GM18502 (cell line): ENCODE results near the gene MEGF6.

ENCODE experiments used
- ATAC-seq: cut with Tn5 transposase; IDR thresholded peaks from one replicate; pipeline ENCODE4 v1.9.1; 2021; ENCODE audit warnings: mild to moderate bottlenecking; ENCODE audit not compliant: unreplicated experiment, poor library complexity

The MEGF6 gene

DNA sequence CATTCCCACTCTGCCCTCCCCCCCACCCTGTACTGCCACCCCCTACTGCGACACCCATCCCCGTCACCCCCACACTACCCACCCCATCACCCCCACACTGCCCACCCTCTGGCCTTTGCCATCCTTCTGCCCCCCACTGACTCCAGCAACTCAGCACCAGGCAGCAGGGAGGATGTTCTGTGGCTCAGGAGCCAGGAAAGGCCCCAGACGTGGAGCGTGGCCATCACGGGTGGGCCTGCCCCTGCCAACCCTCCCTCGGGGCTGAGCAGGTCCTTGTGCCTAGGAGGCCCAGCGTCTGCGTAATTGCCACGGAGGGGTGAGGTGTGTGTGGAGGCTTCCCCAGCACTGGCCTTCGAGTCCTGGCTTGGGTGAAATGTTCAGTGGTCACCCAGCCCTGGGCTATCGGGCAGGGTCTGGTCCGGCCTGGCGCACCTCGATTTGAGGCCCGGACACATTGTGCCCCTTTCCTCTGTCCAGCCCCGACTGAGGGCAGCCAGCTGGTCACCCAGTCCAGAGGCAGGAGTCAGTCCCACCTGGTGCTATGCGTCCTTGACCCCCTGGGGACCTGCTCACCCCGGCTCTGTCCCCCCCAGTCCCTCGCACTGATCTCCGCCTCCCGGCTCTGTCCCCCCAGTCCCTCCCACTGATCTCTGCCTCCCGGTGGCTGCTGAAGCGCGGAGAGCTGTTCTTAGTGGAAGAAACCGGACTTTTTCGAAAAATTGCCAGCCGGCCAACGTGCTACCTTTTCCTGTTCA, 133.9 kb downstream of the MEGF6 start:
- no peak for ATAC-seq

DNA sequence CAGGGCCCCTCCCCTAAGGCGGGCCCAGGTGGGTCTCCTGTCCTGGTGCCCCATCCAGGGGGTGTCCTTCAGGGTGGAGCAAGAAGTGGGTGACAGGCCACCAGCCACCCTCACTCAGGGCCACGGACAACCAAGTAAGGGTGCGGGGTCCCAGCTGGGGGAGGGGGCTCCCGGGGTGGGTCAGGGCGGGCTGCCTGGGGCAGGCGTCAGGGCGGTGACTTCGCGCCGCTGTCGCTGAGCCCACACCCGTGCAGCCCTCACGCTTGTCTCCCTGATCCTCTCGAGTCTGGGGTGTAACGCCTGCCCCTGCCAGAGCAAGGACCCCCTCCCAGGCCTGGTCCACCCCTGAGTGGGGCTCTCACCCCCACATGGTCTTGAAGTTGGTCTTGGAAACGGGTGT, 134.6 kb downstream of the MEGF6 start:
- ATAC-seq, result no peak

DNA sequence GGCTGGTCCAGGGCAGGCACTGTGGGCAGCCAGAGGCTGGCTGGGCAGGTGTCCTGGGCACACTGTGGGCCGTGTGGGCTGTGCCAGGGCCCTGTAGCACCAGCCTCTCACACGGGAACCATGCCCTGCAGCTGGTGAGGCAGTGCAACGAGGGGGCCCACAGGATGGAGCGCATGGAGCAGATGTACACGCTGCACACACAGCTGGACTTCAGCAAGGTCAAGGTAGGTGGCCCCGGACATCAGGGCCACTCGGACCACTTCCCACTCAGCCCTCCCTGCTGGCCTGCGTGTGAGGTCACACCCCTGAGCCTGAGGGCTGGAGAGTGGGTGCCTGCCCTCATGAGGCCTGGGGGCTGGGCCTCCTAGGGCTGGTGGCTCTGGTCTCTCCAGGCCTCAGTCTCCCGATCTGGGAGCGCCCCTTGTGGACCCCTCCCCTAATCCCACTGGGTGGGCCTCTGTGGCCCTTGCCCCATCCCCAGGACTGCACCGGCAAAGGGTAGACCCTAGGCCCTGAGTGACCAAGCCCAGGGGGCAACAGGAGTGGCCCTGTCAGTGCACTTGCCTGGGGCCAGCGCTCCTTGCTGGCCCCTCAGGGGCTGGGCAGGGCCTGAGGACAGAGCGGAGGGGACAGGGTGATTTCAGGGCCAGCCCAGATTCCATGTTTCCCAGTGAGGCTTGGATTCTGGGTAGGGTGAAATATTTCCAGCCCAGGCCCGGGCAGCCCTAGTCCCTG, 135.3 kb downstream of the MEGF6 start:
- no peak for ATAC-seq

DNA sequence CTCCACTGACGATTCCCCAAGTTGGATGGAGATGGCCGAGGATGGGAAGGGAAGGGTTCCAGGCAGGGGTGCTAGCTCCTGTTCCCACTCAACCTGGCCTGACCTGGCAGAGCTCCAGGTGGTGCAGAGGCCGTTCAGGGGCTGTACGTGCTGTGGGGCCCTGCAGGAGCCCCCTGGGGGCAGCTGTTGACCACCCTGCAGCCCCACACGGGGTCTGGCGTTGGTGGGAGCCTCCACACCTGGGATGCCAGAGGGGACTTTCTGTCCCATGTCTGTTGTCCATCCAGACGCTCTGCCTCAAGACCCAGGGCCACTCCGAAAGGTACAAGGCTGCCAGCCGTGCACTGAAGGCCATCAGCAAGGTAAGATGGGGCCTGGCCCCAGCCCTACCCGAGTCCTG, 136.9 kb downstream of the MEGF6 start:
- no peak for ATAC-seq

DNA sequence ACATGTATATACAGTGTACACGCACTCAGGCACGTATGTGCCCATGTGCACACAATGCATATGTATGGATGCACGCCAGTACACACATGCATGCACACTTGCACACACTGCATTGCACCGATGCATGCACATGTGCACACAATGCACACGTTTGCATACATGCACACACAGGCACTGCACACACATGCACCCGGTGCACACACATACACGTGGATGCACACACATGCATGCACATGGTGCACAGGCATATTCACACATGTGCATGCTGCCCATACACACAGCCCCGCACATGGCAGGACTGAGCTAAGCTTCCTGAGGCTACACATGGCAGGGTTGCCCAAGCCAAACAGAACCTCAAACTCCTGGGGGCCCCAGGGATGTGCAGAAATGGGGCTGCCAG, 137.3 kb downstream of the MEGF6 start:
- no peak for ATAC-seq

DNA sequence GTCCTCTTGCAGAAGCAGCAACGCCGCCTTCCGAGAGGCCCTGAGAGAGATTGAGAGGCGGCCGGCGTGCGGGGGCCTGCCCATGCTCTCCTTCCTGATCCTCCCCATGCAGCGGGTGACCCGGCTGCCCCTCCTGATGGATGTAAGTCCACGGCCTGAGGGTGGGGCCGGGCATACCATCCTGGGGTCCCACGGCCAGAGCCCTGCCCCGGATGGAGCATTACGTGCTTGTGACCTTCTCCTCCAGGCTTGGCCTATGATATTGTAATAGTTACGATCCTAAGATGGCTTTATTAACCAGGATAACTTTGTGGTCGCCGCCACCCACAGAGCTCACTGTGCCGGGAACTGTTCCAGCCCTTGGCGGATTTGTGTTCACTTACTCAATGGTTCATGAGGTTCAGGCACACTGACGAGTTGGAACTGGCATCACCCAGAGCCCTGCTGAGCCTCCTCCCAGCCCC, 137.9 kb downstream of the MEGF6 start:
- no peak for ATAC-seq

DNA sequence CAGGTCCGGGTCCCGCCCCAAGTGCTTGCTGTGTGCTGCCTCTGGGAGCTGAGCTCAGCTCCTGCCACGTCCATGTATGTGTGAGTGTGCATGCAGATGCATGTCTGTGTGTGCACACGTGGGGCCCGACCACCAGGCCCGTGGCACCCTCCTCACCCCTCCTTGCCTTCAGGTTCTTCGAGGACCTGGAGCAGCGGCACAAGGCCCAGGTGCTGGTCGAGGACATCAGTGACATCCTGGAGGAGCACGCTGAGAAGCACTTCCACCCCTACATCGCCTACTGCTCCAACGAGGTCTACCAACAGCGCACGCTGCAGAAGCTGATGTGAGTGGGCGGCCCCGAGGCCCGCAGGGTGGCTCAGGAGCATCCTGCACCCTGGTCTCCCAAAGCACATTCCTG, 138.4 kb downstream of the MEGF6 start:
- no peak for ATAC-seq

DNA sequence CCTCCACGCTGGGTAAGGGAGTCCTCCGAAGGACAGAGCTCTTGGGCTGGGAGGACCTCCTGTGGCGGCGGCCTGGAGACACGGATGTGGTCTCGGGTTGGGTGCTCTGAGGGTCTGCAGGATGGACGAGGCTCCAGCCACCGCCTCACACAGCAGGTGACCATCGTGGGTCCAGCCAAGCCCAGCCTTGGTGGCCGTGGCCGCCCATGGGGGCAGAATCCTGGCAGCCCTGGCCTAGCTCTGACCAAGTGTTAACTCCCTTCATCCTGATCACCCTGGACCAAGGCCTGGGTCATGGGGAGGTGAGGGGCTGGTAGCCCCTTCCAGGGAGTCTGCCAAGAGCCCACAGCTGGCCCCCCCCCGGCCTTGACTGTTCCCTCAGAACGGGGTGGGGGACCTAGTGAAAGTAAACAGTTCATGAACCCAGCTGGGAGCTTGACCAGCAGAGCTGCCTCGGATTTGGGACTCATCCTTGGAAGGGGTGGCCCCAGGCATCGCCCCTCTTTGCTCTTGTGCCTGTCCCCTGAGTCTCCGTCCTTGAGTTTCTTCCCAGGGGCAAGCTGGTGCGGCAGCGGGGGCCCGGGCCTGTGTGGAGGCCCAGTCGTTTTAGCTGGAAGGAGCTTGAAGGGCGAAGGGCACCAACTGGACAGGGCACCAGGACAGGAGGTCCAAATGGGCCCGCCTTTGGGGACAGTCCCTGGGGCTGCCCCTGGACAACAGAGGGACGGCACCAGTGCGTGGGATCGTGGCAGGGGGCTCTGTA, 139.0 kb downstream of the MEGF6 start:
- ATAC-seq, result no peak

DNA sequence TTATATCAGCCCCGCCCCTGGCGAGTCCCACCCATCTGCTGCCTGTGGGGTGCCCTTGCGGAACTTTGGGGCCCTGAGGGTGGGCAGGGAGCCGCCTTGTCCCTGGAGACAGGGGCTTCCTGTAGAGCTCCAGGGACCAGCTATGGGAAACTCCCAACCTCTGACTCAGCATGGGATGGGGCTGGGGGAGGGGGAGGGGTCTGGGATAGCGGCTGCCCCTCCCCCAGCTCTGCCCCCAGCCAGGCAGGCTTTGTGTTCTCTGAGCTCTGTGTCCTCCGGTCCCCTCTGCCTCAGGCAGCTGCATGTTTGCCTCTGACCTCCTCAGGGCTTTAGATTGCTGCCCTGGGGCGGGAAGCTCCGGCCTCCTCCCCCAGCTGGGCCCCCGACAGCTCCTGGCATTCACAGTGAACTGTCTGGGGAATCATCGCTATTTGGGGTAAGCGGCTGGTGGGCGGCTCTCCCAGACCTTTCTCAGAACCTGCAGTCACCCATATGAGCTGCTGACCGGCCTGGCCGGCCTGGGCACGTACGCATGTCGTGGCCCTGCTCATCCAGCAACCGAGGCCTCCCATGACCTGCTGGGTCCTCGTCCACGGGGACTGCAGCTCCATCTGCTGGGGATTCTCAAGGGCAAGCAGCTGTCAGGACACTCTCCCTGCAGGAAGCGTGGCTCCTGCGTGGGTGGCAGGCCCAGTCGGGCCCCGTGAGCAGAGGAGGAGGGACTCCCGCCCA, 139.8 kb downstream of the MEGF6 start:
- ATAC-seq, result no peak

DNA sequence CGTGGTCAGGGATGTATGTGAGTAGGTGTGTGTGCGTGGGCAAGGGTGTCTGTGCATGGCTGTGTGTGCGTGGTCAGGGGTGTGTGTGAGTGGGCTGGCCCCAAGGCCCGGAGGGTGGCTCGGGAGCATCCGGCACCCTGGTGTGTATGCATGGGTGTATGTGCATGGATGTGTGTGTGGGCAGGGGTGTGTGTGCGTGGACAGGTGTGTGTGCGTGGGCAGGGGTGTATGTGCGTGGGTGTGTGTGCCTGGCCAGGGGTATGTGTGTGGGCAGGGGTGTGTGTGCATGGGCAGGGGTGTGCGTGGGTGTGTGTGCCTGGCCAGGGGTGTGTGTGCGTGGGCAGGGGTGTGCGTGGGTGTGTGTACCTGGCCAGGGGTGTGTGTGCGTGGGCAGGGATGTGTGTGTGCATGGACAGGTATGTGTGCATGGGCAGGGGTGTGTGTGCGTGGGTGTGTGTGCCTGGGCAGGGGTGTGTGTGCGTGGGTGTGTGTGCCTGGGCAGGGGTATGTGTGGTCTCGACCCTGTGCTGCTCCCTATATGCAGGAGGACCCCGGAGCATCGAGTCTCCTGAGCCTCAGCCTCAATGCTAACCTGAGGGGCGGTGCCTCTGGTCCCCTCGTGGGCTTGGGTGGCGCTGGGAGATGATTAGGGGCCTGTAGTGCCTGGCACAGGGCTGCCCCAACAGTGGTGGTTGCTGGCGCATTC, 140.5 kb downstream of the MEGF6 start:
- no peak for ATAC-seq

DNA sequence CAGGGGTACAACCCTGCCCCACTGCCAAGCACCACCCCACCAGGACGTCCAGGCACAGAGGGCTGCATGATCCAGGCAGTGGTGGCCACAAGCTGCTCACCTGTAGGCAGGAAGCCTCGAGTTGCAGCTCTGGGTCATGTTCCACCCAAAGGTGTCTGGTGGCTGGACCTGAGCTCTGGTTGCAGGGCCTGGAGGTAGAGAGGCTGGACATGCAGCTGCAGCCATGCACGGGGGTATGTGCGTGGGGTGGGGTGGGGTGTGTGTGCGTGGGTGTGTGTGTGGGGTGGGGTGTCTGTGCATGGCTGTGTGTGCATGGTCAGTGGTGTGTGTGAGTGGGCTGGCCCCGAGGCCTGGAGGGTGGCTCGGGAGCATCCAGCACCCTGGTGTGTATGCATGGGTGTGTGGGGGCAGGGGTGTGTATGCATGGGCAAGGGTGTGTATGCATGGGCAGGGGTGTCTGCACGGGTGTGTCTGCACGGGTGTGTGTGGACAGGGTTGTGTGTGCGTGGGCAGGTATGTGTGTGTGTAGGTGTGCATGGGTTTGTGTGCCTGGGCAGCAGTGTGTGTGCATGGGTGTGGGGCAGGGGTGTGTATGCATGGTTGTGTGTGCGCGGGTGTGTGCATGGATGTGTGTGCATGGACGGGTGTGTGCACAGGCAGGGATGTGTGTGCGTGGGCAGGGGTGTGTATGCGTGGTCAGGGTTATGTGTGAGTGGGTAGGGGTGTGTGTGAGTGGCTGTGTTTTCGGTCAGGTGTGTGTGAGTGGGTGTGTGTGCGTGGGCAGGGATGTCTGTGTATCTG, 141.3 kb downstream of the MEGF6 start:
- no peak for ATAC-seq

DNA sequence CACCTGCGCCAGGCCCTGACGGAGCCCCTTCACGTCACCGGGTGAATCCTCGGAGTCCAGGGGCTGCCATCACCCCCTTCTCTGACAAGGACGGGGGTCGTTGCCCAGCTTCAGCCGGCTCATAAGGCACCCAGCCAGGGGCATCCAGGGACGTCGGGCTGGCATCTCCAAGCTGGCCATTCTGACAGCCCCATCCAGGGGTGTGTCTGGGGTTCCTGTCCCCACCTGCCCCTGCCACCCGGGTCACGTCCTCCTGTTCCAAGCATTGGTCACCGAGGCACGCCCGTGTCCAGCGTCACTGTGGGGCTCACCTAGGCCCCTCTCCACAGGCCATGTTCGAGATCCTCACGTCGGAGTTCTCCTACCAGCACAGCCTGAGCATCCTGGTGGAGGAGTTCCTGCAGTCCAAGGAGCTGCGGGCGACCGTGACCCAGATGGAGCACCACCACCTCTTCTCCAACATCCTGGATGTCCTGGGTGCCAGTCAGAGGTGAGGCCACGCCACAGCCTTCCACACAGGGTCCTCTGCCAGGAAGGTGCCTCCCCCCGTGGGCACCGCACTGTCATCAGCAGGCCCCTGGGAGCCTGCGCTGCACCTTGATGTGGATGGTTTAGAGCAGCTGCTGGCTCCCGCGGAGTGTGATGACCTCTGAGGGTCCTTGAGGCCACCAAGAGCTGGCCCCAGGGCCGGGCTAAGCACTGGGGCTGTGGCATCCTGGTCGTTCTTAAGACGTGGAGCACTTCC, 142.0 kb downstream of the MEGF6 start:
- ATAC-seq, result no peak

DNA sequence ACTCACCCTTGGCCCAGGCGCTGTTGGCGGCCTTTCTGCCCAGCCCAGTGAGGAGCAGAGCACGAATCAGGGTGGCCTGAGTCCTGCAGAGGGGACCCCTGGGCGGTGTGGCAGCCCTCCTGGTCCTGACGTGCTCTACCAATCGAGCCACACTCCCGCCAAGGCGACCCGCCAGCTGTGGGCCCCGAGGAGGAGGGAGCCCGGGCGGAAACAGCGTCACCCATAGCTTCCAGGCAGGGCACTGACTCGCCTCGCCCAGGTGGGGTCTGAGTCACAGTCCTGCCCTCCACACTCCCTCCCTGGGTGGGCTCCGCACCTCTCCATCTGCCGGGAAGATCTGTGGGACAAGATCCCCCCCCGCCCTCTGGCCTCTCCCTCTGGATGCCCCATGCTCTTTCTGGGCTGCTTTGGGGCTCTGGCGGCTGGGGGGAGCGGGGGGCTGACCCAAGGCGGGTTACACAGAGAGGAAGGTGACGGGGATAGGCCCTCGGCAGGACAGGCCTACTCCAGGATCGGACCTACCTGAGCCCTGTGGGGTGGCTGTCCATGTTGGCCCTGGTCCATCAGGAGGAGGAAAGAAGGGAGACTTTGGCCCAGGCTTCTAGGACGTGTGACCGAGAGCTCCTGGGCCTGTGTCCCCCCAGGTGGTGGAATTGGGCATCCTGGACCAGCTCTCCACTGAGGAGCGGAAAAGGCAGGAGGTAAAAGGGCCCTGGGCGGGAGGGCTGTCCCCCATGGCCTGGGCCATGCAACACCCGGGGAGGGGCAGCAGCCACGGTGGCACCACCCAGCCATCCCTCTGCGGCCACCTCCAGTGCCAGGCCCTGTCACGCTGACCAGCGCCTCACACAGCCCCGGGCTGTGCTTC, 142.8 kb downstream of the MEGF6 start:
- no peak for ATAC-seq

DNA sequence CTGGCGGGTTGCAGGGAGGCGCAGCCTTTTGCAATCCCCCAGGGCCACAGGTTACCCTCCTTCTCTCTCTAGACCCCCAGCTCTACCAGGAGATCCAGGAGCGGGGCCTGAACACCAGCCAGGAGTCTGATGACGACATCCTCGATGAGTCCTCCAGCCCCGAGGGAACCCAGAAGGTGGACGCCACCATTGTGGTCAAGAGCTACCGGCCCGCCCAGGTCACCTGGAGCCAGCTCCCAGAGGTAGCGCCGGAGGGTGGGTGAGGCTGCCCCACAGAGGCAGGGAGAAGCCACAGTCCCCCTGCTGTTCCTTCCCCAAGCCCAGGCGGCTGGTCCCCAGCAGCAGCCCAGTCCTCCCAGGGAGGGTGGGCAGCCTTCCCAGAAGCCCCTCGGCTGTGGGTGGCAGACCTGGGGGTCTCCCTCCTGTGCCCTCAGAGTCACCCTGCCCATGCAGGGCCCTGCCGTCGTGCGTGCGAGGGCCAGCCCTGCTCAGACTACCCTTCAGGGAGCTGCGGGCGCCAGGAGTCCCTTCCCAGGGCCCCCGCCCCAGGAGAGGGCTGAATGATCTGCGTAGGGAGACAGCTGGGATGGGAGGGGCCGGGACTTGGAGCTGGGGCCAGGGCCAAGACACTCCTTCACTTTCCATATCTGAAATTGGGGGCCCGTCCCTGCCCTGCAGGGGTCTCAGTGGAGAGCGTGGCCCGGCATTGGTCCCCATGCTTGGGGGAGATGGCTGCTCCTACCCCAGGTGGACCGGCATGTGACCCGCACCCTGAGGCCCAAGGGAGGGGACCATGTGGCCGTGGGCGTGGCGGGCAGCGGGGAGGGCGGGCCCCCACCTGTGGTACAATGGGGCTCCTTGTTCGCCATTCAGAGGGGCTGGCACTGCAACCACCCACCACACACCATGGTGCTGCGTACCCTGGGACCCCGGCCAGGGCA, 143.9 kb downstream of the MEGF6 start:
- ATAC-seq, result no peak

DNA sequence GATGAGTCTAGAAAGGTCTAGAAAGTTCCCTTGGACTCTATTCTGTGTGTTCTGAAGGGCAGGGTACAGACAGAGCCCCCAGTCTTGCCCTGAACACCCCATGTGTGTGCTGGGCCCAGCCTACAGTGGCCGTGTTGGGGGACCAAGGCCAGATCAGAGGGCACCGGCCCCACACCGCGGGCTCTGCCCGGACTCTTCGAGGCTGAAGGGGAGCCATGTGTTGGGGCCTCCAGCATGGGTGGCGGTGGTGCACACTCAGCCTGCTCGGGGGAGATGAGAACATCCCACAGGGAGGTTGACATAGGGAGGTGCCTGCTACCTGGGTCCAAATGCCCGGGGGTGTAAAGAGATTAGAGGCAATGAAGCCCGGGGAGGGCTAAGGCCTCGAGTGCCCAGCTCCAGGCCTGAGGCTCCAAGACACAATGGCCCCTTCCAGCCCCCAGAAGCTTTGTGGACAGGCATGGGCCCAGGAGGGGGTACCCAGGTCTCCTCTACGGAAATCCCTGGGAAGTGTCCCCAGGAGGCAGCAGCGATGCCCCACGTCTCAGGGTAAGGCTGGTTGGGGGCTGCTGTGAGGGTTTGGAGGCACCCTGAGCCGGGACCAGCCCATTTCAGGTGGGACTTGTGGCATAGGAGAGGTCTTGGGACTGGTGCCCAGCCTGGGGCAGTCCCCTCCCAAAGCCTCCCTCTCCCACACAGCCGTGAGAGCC, 144.8 kb downstream of the MEGF6 start:
- no peak for ATAC-seq

DNA sequence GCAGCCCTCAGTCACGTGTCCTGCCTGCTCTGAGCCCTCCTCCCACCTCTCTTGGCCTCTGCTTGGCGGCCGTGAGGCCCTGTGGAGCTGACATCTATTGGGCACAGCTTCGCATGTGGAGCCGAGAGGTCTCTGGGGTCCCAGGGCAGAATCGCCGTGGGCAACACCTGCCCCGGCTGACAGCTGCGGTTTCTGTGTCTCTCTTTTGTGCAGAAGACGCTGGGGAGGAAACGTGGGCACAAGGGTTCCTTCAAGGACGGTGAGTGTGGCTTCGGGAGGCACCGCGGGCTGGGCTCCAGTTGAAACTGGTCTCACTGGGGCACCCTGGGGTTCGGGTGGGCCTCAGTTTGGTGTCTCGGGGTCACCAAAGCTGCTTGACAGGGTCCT, 145.4 kb downstream of the MEGF6 start:
- ATAC-seq, result no peak
